Activated CD4-positive, alpha-beta T cell treated with anti-CD3 and anti-CD28 coated beads, Interleukin-2, amount 10 ng/mL, durations not matched to agents 7 days and 5 days (primary cell): ENCODE results near the gene AGK. TPM values are rescaled to one million over a fixed set of nuclear protein-coding genes. Genes with fewer than 3 reads are reported as not detected.
"Not testable (repeated sequence)": the region's sequence is repeated elsewhere in the genome, so short reads cannot be mapped to it uniquely, and the experiment has no call there.

ENCODE experiments used
- CTCF ChIA-PET: fragments of 350-600 bp; sonication (Branson Sonifier 250); formaldehyde crosslinking; loops from one replicate; lab custom pipeline; 2021; ENCODE audit warnings: antibody characterized with exemption; lab: Charles Lee
- POLR2A ChIA-PET: fragments of 350-600 bp; sonication (Branson Sonifier 250); formaldehyde crosslinking; loops from one replicate; lab custom pipeline; 2021; ENCODE audit warnings: antibody characterized with exemption; lab: Charles Lee
- DNase-seq: peaks from one replicate; pipeline ENCODE4 v3.0.0-alpha.2; 2020
- H3K27ac Mint-ChIP-seq: one replicate; pipeline ENCODE4 v1.8.0; 2021; ENCODE audit warnings: mild to moderate bottlenecking, moderate library complexity, mixed read lengths
- H3K27me3 Mint-ChIP-seq: one replicate; pipeline ENCODE4 v1.8.0; 2021; ENCODE audit warnings: mixed read lengths
- H3K36me3 Mint-ChIP-seq: one replicate; pipeline ENCODE4 v1.8.0; 2021; ENCODE audit warnings: low read depth, mixed read lengths
- H3K4me1 Mint-ChIP-seq: one replicate; pipeline ENCODE4 v1.8.0; 2021; ENCODE audit warnings: mixed read lengths
- H3K4me3 Mint-ChIP-seq: one replicate; pipeline ENCODE4 v1.8.0; 2021; ENCODE audit warnings: mild to moderate bottlenecking, moderate library complexity, mixed read lengths
- H3K9me3 Mint-ChIP-seq: one replicate; pipeline ENCODE4 v1.8.0; 2021; ENCODE audit warnings: mixed read lengths
- total RNA-seq, 2 experiments: library from RNA; stranded (reverse); gene quantifications; one replicate each; pipeline ENCODE4 v1.2.3, GENCODE V29; 2021

Gene AGK
- total RNA-seq, 2 experiments from 2014 or later, result 40.7 to 42.5 TPM

DNA sequence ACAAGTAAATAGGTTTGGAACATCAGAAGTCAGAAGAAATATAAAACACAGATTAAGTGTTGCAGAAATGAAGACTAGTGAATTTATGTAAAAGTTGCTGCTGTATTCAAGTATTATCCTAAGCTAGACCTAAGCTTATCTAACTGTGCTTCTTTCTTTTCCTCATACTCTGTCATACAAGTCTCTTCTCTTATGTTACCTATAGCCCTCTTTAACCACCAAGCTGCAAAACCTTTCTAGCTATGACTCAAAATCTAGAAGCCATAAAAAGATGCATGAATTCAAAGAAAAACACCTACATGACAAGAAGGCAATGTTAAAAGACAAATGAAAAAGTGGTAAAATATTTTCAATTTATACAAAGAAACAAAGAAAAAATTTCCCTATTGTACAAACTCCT lies 127.8 kb downstream of the AGK start:
- Mint-ChIP-seq H3K9me3 (no peaks in the 10 kb centered on the region), H3K27ac (no peak overlapping the region), H3K4me1 (peaks cover 27% of the 10 kb centered on the region), H3K27me3 (no peaks in the 10 kb centered on the region), H3K4me3 (no peak overlapping the region), H3K36me3 (peaks cover 29% of the 10 kb centered on the region)
- no peak for DNase-seq
- ChIA-PET CTCF (interaction anchor here (0.7 to 3.7 kb wide), 4 partner anchors 25 to 107 kb away, joined by 4 to 12 read pairs (median 5); partner anchors contain the start of genes SSBP1 and WEE2), POLR2A (no interaction called here)

DNA sequence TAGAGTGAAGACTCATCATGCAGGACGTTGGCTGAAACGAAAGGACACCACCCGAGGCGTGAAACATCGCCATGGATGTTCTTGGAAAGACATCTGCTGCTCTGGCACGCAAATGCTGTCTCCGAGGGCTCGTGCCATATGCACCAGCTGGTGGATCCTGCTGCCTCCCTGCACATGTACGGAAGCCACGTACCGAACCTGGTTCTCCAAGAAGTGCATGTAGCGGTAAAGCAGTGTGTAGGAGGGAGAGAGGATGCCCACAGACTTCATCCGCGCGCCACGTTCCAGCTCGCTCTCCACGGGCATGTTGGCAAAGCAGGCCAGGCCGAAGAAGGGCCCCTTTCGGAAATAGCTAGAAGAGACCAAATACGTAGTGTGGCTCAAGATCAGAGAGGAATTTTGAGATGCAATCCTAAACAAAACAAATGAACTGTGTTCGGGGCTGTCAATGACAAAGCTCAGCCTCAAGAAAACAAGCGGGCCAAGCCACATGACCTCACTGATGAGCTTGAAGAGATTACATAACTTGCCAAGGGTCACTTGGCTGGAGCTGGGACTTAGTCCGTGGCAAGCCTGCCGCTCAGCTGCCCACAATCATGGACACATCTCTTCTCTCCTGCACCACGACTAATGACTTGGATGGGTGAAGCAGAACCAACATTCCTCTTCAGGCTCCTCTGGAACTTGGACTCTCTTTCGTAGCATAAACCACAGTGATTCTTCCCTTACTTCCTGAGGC lies 134.2 kb downstream of the AGK start:
- no peaks in the 10 kb centered on the region for H3K9me3 Mint-ChIP-seq
- H3K36me3 Mint-ChIP-seq, result peaks cover 33% of the 10 kb centered on the region
- H3K4me3 Mint-ChIP-seq, result no peak overlapping the region
- no peak overlapping the region for H3K27ac Mint-ChIP-seq
- CTCF ChIA-PET, result interaction anchor here (0.6 to 2.1 kb wide), 4 partner anchors 30 to 53 kb away, joined by 3 to 8 read pairs (median 4); partner anchors contain the start of gene SSBP1
- no peaks in the 10 kb centered on the region for H3K27me3 Mint-ChIP-seq
- DNase-seq, result no peak
- H3K4me1 Mint-ChIP-seq, result peaks cover 8% of the 10 kb centered on the region
- POLR2A ChIA-PET, result no interaction called here

DNA sequence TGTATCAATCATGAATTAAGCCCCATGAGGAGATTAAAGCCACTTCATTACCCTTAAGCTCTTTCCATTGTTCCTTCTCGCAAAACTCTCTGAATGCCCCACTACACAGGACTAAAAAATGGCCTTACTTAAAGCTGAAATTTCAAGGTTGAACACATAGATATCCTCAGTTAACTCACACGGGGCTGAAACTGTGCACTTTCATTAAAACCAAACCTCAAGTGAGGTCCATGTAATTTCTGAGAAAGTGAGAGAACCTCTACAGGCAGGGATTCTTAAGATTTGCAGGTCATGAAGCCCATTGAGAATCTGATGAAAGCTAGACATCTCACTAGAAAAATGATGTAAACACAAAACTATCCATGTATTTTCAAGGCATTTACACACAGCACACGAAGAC lies 134.9 kb downstream of the AGK start:
- Mint-ChIP-seq H3K27ac (no peak overlapping the region), H3K9me3 (no peaks in the 10 kb centered on the region), H3K36me3 (peaks cover 29% of the 10 kb centered on the region), H3K4me1 (peaks cover 8% of the 10 kb centered on the region), H3K4me3 (no peak overlapping the region), H3K27me3 (no peaks in the 10 kb centered on the region)
- no peak for DNase-seq
- CTCF ChIA-PET, result interaction anchor here (0.9 to 2.1 kb wide), 3 partner anchors 14 to 52 kb away, joined by 4 to 8 read pairs (median 4); partner anchors contain the start of gene SSBP1
- POLR2A ChIA-PET, result no interaction called here

DNA sequence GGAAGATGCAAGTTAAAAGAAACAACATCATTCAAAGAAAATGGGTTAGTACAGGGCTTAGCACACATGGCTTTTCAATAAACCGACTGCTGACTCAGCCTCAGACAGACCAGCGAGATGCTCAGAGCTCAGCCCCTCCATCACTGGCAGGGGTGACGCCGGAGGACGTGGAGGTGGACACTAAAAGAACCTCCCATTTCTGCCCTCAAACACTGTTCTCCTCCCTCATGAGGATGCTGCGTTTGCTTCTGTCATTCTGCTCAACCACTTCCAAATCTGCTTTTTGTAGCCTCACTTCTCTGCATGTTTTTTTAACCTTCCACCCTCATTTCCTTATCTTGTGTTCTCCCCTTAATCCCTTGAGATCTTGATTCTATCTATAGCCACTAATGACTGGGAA lies 135.5 kb downstream of the AGK start:
- no peaks in the 10 kb centered on the region for H3K9me3 Mint-ChIP-seq
- DNase-seq, result no peak
- H3K27ac Mint-ChIP-seq, result no peak overlapping the region
- ChIA-PET POLR2A (no interaction called here), CTCF (interaction anchor here (0.7 to 2.1 kb wide), 3 partner anchors 13 to 137 kb away, joined by 3 to 8 read pairs (median 4); no protein-coding TSS in a partner anchor)
- peaks cover 23% of the 10 kb centered on the region for H3K36me3 Mint-ChIP-seq
- no peaks in the 10 kb centered on the region for H3K27me3 Mint-ChIP-seq
- no peak overlapping the region for H3K4me3 Mint-ChIP-seq
- peaks cover 8% of the 10 kb centered on the region for H3K4me1 Mint-ChIP-seq

DNA sequence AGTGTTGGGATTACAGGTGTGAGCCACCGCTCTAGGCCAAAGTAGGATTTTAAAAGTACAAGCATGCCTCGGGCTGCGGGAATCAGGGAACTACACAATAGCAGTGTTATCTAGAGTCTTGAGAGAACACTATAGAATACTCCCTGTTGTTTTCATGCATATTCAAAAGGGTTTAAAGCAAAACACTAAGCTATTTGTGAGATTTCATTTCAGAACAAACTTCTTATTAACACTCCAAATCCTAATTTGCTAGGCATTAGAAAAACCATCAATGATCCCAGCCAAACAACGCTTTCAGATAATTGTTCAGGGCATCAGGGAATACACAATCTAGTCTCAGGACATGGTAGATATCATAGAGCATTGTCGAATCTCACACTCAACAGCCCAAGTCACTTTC lies 136.8 kb downstream of the AGK start:
- no peaks in the 10 kb centered on the region for H3K27me3 Mint-ChIP-seq
- no peak for DNase-seq
- POLR2A ChIA-PET, result no interaction called here
- no peak overlapping the region for H3K4me3 Mint-ChIP-seq
- H3K9me3 Mint-ChIP-seq, result no peaks in the 10 kb centered on the region
- H3K27ac Mint-ChIP-seq, result no peak overlapping the region
- H3K4me1 Mint-ChIP-seq, result peaks cover 8% of the 10 kb centered on the region
- peaks cover 14% of the 10 kb centered on the region for H3K36me3 Mint-ChIP-seq
- CTCF ChIA-PET, result interaction anchor here (0.6 to 1.5 kb wide), 4 partner anchors 13 to 50 kb away, joined by 3 read pairs; partner anchors contain the start of gene SSBP1

DNA sequence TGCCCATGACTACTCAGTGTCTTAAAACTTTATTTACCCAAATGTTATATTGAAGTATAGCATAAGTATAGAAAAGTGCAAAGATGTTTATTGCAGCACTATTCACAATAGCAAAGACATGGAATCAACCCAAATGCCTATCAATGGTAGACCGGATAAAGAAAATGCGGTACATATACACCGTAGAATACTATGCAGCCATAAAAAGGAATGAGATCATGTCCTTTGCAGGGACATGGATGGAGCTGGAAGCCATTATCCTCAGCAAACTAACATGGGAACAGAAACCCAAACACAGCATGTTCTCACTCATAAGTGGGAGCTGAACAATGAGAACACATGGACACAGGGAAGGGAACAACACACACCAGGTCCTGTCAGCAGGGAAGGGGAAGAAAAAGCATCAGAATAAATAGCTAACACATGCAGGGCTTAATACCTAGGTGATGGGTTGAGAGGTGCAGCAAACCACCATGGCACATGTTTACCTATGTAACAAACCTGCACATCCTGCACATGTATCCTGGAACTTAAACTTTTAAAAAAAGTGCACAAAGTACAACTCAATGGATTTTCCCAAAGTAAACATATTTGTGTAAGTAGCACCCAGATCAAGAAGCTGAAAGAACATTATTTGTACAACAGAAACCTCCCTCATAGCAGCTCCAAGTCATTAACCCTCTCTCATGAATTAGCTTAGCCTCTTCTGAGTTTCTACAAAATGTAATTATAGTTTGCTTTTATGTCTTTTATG lies 138.0 kb downstream of the AGK start:
- H3K36me3 Mint-ChIP-seq, result peaks cover 11% of the 10 kb centered on the region

DNA sequence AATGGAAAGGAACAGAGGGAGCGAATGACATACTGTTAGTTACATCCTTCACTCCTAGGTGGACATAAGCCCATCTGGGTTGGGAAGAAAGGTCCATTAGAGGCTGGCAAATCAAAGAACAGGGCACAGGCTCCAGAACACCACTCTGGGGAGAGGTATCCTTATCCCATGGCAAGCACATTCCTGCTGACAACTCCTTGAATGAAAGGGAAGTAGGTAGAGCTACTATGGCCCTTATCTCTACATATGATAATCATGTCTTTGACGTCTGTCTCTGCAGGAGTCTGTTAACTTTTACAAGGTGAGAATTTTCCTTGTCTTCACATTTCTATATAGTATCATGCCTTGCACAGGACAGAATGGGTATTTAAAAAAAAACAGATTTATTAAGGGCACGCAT lies 140.3 kb downstream of the AGK start:
- Mint-ChIP-seq H3K27ac (no peak overlapping the region), H3K4me3 (no peak overlapping the region), H3K4me1 (peaks cover 5% of the 10 kb centered on the region), H3K36me3 (peaks cover 5% of the 10 kb centered on the region), H3K27me3 (no peaks in the 10 kb centered on the region), H3K9me3 (no peaks in the 10 kb centered on the region)
- POLR2A ChIA-PET, result no interaction called here
- CTCF ChIA-PET, result interaction anchor here (1.1 kb wide), 1 partner anchor 10 kb away, joined by 4 read pairs; no protein-coding TSS in a partner anchor
- DNase-seq, result no peak

More for the DNA sequence above, 138.0 kb downstream of the AGK start:
- H3K27me3 Mint-ChIP-seq, H3K4me3 Mint-ChIP-seq, H3K9me3 Mint-ChIP-seq, POLR2A ChIA-PET, H3K27ac Mint-ChIP-seq, DNase-seq, H3K4me1 Mint-ChIP-seq: not testable (repeated sequence)
- CTCF ChIA-PET, result interaction anchor here (0.8 to 0.9 kb wide), 2 partner anchors 12 to 25 kb away, joined by 3 read pairs; no protein-coding TSS in a partner anchor

DNA sequence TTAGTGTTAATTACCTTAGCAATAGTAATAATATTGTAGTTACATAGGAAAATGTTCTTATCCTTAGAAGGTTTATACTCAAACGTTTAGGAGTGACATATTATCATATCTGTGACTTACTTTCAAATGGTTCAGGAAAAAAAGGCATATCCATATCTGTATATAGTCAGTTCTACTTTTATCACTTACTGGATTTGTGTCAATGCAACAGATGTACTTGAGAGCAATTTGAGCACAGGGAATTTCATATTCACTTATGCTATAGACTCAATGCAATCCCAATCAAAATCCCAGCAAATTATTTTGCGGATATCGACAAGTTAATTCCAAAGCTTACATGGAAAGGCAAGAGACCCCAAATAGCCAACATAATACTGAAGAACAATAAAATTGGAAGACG lies 140.8 kb downstream of the AGK start:
- Mint-ChIP-seq H3K27ac (no peak overlapping the region), H3K36me3 (peaks cover 3% of the 10 kb centered on the region), H3K4me3 (no peak overlapping the region), H3K4me1 (peaks cover 3% of the 10 kb centered on the region), H3K27me3 (no peaks in the 10 kb centered on the region), H3K9me3 (no peaks in the 10 kb centered on the region)
- DNase-seq, result no peak
- CTCF ChIA-PET, result interaction anchor here (1.1 kb wide), 1 partner anchor 9 kb away, joined by 4 read pairs; no protein-coding TSS in a partner anchor
- POLR2A ChIA-PET, result no interaction called here

DNA sequence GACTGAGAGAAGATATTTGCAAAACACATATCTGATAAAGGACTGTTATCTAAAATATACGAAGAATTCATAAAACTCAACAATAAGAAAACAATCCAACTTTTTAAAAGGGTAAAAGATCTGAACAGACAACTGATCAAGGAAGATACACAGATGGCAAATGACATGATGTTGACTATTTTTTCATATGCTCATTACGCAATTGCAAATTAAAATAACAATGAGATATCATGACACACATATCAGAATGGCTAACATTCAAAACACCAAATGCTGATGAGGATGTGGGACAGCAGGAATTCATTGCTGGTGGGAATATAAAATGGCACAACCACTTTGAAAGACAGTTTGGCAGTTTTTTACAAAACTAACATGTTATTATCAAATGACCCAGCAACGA lies 141.9 kb downstream of the AGK start:
- Mint-ChIP-seq H3K27ac (no peak overlapping the region), H3K9me3 (no peaks in the 10 kb centered on the region), H3K4me3 (no peak overlapping the region), H3K4me1 (peaks cover 3% of the 10 kb centered on the region), H3K36me3 (peaks cover 1% of the 10 kb centered on the region), H3K27me3 (no peaks in the 10 kb centered on the region)
- POLR2A ChIA-PET, result no interaction called here
- no peak for DNase-seq
- CTCF ChIA-PET, result no interaction called here

DNA sequence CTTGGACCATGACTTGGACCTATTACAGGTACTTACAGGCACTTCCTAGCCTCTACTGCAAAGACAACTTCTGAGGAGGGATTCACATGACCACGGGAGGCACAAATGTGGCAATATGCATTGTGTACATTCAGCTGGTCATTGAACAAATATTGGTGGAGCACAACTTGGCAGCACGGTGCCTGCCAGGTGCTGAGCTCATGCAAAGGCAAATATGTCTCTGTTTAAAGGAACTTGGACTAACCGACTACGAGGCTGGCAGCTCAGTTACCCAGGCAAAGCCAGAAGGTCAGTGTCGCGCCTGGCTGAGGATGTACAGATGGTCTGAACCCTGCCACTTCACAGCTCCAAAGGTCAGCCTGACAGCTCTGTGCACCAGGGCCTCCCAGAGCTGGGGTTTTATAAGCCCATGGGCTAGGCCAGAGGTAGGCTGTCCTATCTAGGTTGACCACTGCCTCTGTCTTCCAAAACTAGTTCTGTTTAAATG lies 144.6 kb downstream of the AGK start:
- peaks cover 2% of the 10 kb centered on the region for H3K27me3 Mint-ChIP-seq
- H3K9me3 Mint-ChIP-seq, result no peaks in the 10 kb centered on the region
- H3K4me3 Mint-ChIP-seq, result no peak overlapping the region
- H3K27ac Mint-ChIP-seq, result no peak overlapping the region
- H3K36me3 Mint-ChIP-seq, result peaks cover 3% of the 10 kb centered on the region
- DNase-seq, result no peak
- peaks cover 26% of the 10 kb centered on the region for H3K4me1 Mint-ChIP-seq
- POLR2A ChIA-PET, result no interaction called here
- CTCF ChIA-PET, result interaction anchor here (1.1 to 1.6 kb wide), 3 partner anchors 20 to 42 kb away, joined by 3 to 7 read pairs (median 5); partner anchors contain the start of gene SSBP1

DNA sequence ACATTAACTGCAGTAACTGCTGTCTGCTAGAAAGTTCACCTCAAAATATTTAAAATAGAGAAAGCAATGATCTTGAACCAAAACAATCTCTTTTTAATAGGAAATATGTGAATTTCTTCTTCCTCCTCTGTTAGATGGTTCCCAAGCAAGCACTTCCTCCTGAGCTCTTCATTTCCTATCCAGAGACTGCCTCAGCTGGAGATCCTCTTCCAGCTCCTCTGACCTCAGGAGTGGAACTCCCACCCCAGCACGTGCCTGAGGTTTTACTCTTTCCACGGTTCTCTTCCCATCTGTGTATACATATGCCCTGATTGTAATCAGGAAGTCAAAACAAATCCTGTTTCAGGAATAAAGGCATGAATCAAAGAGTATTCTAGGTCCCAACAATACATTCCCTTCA lies 145.1 kb downstream of the AGK start:
- CTCF ChIA-PET, result interaction anchor here (1.2 to 1.6 kb wide), 3 partner anchors 18 to 41 kb away, joined by 3 to 7 read pairs (median 3); partner anchors contain the start of gene SSBP1
- POLR2A ChIA-PET, result interaction anchor here (0.7 kb wide), 1 partner anchor 95 kb away, joined by 3 read pairs; no protein-coding TSS in a partner anchor
- H3K9me3 Mint-ChIP-seq, result no peaks in the 10 kb centered on the region
- no peak for DNase-seq
- no peak overlapping the region for H3K4me3 Mint-ChIP-seq
- H3K36me3 Mint-ChIP-seq, result peaks cover 3% of the 10 kb centered on the region
- H3K4me1 Mint-ChIP-seq, result peaks cover 29% of the 10 kb centered on the region
- no peak overlapping the region for H3K27ac Mint-ChIP-seq
- peaks cover 2% of the 10 kb centered on the region for H3K27me3 Mint-ChIP-seq

DNA sequence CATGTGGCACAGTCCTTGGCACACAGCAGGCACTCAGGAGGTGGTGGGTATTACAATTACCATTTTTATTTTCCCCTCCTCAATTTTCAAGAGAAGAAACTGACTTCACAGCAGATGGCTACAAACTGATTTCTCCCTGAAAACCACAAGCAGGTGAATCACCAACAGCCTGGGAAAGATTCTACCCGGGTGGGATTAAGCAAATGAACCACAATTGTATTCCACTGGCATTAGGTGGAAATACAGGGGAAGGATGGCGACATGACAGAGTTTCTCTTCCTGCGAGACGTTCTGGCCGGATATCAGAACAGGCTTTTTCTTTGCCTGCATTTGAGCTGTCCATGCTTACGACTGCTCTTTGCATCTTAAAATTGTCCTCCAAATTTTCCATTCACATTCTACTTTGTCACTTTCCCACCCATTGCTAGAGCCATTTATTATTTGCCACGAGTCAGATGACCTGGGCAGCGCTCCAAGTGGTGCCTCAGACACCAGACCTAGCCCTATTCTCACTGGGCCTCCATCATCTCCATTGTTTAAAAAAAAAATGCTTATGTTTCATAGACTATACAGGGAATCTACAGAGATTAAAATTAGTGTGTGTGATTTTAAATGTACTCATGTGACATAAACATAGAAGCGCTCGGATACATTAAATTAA lies 146.1 kb downstream of the AGK start:
- peaks cover 2% of the 10 kb centered on the region for H3K27me3 Mint-ChIP-seq
- no peak for DNase-seq
- no peaks in the 10 kb centered on the region for H3K9me3 Mint-ChIP-seq
- no peak overlapping the region for H3K4me3 Mint-ChIP-seq
- CTCF ChIA-PET, result interaction anchor here (1.0 to 1.6 kb wide), 4 partner anchors 16 to 40 kb away, joined by 3 to 7 read pairs (median 3); partner anchors contain the start of gene SSBP1
- POLR2A ChIA-PET, result interaction anchor here (0.7 kb wide), 1 partner anchor 96 kb away, joined by 3 read pairs; no protein-coding TSS in a partner anchor
- H3K4me1 Mint-ChIP-seq, result peaks cover 31% of the 10 kb centered on the region
- H3K27ac Mint-ChIP-seq, result no peak overlapping the region
- H3K36me3 Mint-ChIP-seq, result peaks cover 3% of the 10 kb centered on the region
